HG02938 (cell line): Measurements from ENCODE around the gene BACH1.

ENCODE experiments used
- ATAC-seq: cut with Tn5 transposase; IDR thresholded peaks from one replicate; pipeline ENCODE4 v1.9.1; 2021; ENCODE audit warnings: mild to moderate bottlenecking, moderate library complexity; ENCODE audit not compliant: unreplicated experiment

The BACH1 gene

DNA sequence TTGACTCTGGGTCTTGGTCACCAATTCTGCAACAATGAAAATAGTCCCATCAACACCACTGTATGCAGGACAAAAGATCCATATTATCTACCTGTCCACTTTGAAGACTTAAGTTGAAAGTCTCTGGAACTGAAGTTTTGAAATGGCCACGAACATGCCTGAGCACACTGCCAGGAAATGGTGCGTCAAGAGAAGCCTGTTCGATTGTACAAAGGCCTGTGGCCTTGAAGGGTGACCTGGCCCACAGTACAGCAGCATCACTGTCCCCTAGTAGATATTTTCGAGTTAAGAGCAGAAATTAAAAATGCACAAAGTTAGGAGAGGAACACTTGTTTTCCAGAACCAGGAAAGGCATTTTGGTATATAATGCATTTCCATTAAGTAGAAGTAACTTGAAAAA, 78.5 kb downstream of the BACH1 start:
- no peak for ATAC-seq

DNA sequence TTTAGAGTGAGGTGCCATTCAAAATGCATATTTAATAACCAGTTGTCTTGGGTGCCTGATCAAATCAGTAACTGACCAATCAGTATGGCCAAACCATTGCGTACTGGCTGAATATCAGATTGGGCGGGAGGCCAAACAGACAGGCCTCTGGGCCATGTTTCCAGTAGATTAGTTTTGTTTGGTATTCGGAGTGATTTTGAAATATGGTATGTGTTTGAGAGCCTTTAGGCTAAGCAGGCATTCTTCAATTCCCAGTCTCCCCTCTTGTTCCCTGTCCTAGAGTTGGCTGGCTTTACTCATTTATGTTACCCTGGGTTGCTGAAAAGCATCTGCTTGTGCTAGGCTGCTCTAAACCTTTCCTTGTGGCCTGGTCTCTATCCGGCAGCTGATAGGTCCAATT, 80.1 kb downstream of the BACH1 start:
- ATAC-seq = no peak

DNA sequence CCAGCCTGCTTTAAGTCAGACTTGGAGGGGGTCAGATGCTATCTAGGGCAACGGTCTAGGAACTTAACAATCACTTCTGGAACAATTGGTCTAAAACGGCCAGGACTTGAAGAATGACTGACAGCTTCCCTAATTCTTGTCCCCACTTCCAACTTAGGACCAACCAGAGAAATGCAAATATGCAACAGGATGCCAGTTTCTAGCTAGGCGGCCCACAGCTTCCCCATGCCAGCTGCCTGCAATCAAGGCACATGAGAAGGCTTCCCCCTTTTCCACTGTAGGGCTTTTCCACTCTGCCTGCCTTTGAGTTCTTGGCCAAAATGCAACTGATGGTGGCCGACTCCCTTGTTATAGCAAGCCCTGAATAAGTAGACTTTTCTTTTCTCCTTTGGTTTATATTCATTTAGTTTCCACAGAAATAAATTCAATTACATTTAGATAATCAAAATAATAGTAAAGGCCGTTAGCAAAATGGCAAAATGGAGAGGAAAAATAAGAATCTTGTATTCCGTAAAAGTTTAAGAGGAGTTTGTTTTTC, 80.9 kb downstream of the BACH1 start:
- no peak for ATAC-seq

DNA sequence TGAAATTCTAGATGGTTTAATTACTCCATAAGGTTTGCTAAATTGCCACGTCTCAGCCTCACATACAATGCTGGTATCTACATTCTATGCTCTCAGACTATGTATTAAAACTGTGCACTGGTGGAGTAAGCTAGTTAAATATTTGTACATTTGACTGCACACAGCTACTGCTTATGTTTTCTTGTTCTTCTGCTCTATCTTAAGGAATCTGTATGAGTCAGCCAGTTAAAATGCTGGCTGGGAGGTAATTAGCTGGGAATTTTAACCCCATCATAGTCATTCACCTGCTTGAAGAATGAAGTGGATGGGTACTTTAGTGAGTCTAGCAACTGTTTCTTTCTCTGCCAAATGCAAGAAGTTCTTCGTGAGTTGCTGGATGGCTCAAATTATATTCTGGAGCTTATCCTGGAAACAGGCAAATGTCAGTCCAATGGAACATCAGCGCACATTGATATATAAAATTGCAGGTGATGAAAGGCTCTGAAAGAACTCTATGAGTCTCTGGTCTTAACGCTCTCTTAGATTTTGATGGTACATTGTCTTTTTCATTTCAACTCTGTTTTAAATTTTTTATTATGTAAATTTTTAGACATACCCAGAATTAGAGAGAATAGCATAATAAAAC, 83.4 kb downstream of the BACH1 start:
- no peak for ATAC-seq

DNA sequence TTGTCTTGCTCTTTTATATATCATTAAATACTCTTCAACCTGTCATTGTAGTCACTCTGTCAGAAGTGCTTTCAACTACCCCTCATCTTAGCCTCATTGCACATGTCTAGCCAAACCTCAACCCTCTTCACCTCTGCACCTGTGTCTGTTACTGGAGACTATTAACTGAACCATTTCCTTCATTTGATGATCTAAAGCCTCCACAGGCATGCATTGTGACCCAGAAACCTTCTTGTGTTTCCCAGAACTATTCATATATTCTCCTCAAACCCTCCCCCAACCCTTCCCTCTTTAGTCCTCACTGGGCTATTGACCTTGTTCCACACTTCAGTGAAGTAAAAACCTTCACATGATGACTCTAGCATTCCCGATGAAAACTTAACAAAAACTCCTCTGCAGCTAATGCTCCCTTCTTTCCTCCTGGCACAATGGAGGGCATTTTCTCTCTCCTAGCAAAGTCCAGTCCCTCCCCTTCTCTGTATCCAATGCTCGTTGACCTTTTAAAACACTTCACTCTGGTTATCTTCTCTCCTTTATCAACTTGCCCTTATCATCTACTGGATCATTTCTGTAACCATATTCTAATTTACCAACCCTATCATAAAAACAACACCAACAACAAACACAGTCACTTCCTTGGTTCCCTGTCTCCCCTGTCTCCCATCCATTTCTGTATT, 86.1 kb downstream of the BACH1 start:
- ATAC-seq = no peak

DNA sequence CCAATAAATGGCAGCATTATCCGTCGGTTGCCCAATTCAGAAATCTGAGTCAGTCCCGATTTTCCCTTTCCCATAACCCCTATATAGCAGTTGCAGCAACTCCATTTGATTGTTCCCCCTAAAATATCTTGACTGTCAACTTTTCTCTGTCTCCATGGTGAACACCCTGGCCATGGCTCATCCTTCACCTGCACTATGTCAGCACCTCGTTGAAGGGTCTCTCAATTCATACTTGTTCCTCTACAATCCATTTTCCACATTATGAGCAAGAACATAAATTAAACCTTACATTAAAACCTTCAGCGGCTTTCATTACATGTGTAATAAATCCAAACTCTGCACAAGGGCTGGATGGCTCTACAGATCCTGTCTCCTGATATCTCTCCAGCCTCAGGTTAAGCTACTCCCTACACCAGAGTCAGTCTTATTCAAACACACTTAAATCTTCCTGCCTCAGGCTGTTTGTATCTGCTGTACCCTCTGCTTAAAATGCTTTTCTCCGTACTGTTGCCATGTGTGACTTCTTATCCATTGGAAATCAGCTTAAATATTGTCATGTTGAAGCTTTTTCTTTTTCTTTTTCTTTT, 87.3 kb downstream of the BACH1 start:
- no peak for ATAC-seq

DNA sequence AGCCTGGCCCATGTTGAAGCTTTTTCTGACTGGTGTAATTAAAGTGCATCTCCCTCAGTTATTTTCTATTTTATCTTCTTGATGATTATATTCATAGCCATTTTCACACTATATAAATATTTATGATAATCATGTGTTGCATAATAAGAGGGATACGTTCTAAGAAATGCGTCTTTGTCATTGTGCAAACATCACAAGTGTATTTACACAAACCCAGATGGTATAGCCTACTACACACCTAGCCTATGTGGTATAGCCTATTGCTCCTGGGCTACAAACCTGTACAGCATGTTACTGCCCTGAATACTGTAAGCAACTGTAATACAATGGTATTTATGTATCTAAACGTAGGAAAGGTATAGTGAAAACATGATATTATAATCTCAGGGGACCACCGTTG, 88.1 kb downstream of the BACH1 start:
- no peak for ATAC-seq

DNA sequence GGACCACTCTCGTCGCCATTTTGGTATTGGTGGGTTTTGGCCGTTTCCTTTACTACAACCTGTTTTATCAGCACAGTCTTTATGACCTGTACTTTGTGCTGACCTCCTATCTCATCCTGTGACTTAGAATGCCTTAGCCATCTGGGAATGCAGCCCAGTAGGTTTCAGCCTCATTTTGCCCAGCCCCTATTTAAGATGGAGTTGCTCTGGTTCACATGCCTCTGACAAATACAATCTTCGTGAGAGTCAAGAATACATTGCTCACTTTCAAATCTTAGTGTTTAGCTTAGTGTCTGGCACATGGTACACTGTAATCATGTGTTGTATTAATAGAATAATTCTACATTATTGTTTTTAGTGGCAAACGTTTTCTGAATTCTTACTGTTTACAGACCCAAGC, 88.9 kb downstream of the BACH1 start:
- ATAC-seq = no peak

DNA sequence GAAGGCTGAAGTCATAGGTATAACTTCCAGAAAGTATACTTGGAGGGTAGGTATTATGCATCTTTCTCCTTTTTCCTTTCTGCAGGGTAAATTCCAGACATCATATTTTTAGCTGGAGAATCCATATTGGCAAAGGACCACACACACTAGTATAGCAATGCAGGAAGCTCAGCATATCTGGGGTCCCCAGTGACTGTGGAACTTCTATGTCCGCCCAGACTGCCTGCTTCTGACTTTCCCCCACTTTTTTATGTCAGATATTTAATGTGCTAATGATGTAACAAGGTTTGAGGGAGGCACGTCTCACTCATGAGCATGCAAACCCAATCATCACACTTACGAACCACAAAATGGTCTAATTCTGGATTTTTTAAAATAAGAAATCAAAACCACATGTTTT, 90.4 kb downstream of the BACH1 start:
- ATAC-seq = no peak

DNA sequence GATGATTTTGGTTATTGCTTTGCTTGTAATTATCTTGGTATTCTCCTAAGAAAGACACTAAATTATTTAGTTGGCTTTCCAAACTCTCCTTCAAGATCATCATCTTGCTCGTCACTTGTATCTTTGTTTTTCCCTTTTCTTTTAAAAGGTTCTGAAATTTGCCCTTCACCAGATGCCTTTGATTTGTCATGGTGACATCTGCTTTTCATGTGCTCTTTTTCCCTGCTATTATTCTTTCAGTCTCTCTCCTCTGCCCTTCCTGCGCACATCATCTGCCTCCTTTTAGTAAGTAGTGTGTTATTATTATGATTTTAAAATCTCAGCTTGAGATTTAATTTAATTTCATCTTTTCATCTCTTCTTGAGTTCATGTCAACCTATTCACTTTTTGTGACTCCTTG, 92.1 kb downstream of the BACH1 start:
- no peak for ATAC-seq

DNA sequence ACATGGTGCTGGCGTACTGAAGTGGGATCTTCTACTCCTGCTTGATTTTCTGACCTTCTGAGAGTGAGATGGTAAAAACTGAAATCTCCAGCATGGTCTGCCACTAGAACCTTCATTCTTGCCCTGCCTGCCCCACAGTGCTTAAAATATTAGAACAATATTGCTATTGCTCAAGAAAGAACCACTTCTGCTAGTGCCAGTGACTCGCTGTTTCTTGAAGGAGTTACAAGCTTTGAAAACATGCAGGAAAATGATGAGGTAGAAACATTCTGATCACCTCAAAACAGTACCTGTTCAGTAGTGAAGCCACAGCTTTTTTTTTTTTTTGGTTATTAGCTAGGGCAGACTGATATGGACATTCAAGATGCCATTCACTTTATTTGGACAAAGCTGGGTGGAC, 95.3 kb downstream of the BACH1 start:
- no peak for ATAC-seq
